Ammon's horn (tissue), 1 donor: ENCODE data around the gene BCAR3.
"Not testable (repeated sequence)": the region's sequence is repeated elsewhere in the genome, so short reads cannot be mapped to it uniquely, and the experiment has no call there.

ENCODE experiments used
- DNase-seq: peaks from one replicate; pipeline ENCODE4 v3.0.0-alpha.2; 2016; ENCODE audit warnings: low spot score

Gene BCAR3

DNA sequence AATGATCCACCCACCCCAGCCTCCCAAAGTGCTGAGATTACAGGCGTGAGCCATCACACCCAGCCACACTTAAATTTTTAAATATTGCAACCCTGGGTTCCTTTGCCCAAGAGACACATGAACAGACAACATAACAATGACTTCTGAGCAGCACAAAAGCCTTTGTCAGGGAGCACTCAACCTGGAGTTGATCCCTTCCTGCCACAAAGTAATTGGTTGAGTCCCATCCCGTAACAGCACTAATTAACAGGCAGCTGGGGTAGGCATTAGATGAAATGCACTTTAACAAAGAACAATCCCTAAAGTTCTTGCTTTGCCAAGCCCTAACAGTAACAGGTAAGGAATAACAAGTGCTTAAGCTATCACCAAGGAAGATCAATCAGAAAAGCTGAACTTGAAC is 5.9 kb upstream of the BCAR3 start:
- no peak for DNase-seq

DNA sequence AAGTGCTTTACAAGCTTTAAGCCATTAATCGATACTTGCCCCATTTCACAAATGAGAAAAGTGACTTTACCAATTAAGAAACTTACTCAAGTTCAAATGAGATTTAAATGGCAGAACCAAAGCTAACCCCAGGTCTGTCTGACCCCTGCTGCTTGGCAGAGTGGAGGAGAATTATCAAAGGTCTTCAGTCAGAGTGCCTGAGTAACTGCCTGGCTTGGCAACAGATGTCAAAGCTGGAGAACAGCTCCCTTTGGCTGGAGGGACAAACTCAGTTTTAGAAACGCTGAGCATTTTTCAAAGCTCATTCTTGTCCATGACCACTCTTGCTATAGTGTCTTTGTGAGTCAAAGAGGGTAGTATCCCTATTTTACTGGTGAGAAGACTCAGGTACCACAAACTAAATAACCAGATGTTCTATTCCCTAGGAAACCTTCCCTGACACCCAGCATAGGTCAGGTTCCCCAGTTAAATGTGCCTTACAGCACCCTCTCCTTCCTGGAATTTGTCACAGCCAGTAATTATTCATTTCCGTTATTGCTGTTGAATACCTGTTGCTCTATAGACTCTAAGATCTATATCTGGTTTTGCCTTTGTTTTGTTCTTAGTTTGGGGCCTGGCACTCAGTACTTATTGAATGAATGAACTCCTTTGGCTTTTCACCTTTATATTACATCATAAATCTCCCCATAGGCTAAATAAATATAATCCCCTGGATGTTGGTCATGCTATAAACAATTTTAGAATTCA is 5.0 kb upstream of the BCAR3 start:
- no peak for DNase-seq

DNA sequence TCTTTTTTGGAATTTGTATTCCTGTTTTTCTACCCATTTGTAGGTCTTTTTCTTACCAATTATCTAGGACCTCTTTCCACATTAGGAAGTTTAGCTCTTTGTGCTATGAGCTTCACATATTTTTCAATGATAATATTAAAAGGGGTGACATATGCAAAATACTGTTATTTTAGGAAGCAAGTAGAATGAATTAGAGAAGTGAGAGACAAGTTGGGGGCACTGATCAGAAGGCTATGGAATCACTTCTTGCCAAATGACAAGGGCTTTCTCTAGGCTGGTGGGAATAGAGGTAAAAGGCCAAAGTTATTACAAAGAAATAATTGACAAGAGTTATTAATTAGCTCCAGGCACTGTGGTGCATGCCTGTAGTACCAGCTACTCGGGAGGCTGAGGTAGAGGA is 4.3 kb upstream of the BCAR3 start:
- no peak for DNase-seq

DNA sequence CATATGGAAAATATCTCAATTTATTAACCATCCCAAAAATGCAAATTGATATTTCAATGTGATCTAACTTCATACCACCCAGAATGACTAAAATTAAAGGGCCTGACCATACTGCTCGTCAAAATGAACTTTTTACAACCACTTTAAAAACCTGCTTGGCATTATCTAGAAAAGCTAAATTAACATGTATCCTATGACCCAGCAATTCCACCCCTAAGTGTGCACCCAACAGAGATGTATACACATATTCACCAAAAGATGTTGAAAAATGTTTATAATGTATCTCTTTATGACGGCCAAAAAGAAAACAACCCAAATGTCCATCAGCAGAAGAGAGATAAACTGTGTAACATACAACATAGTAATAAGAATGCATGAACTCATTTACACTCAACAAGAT is 1.6 kb upstream of the BCAR3 start:
- DNase-seq, result no peak

DNA sequence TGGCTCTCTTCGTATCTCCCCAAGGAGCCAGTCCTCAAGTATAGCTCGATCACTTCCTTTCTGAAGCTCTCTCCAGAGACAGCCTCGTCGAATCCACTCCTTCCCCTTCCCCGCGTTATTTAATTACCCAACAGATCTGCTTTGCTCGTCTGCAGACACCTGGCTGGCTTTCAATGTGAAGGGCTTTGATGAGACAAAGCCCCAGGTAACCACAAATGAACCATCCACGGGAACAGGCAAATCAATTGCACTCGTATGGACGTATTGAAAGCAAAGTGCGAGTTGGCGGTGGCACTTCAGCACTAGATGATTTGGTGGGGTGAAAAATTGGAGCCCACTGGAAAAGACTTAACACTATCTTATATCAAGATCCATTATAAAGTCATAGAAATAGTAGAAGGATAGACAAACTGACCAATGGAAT is 364 bp upstream of the BCAR3 start:
- no peak for DNase-seq

DNA sequence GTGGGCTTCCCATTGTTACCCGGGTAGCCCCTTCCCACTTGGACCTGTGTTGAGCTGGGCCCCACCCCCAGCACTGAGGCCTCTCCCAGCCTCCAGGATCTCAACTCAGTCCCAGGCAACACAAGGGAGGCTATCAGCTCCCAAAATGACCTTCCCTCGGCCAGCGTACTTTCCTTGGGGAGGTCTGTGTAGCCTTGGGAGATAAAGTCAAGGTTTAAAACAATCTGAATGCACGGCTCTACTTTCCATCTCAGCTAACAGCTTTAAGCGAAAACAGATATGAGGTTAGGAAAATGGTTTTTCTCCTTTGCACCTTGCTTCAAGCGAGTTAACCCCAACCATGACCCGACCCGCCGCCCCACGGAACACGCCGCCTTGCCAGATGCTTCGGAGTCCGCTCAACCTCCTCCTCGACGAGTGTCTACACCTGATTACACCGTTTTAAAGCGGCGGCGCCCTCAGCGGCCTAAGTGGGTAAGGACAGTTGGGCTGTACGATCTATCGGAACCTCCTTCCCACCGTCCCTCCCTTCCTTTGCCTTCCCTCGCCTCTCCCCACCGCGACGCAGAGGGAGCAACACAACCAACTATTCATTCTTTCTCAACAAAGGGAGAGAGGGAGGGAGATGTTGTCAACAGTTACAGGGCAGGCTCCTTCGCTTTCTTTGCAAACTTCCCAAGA is 1.1 kb downstream of the BCAR3 start:
- peak; percentile 87 for DNase-seq

DNA sequence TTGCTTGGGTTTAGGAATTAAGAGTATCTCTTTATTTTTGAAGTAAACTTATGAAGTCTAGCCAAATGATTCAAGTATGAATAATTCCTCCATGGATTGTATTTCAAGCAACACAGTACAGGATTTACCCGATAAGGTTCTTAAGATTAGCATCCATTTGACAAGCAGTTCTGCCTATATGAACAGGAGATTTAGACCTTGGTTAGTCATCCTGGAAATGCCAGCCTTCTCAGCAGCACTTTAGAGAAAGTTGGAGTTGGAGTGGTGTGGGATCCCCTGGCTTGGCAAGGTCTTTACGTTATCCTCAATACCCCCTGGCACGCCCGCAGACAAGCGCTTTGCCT is 1.6 kb downstream of the BCAR3 start:
- no peak for DNase-seq

DNA sequence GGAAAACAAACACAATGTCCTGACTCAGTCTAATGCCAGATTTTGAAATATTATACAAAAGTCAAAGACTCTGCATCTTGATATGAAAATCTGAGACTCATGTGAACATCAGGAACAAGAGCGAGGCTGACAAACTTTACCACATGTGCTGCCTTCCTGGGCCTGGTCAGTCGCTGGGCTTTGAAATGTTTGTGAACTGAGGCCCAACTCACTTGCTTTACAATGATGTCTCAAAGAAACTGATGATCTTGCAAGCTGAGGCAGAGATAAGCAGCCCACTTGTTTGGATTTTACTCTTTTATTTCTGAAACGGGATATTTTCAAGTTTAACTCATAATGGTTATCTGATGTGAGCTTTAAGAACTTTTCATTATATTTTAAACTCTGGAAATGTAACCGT is 2.1 kb downstream of the BCAR3 start:
- DNase-seq, result no peak

DNA sequence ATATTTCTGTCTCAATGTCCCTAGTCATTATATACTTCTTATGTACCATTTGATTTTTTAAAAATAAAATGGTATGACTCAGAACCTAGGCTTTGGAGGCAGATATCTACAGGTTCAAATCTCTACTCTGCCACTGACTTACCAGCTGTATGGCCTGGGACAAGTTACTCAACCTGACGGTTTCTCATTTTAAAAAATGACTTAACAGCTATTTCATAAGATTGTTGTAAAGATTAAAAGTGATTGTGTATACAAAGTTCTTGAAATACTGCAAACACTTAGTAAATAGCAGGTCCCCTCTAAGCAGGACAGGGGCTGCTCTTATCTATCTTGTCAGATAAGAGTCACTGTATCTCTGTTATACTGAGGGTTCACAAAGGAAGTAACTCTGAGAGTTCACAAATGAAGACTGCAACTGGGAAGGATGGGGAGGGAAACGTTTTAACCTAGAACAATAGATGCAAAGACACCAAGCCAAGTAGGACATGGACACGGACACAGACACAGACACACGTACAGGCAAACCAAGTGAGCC is 2.6 kb downstream of the BCAR3 start:
- no peak for DNase-seq

DNA sequence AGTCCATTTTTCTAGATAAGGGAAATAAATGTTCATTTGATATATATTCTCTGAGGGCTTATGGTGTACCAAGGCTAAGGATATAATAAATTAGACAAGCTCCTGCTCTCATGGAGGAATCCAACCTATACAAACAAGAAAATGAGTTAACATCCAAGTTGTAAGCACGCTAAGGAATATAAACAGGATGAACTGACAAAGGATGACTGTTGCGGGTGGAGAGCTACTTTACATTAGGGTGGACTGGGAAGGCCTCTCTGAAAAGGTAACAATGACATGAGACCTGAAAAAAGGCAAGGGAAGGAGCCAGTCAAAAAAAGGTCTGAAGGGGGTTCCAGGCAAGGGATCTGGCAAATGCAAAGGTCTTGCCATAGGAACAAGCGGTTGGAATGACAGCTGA is 3.1 kb downstream of the BCAR3 start:
- no peak for DNase-seq

DNA sequence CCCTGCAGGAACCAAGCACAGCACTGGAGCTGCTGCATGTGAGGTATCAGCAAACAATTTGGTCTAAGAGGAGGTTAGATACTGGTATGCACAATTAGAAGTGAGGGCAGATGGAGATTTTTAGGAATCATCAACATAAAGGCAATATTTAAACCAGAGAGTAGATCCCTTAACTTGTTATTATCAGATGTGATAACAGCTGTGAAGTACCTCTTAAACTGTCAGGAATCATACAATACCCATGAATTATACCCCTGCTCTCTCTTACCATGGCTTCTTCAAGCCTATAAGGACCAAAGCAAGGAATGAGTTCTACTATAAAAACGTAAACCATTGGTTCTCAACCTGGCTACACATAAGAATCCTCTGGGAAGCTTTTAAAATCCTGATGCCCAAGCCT is 3.9 kb downstream of the BCAR3 start:
- no peak for DNase-seq

DNA sequence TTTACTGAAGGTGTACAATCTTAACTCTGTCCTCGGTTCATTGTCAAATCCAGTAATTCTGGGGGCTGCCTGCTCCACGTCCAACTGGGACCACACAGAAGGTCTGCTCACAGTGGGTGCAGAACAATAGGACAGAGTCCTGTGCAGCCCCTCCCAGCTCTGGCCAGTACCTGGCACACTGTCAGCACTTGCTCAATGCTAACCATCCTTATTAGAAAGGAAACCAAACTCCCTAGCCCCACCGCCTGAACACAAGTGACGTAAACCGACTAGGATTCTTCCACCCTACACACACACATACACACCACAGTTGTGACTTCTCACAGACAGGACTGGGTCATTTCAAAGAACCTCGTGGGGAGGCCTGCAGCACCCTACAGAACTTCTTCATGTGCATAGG is 5.2 kb downstream of the BCAR3 start:
- DNase-seq, result no peak

DNA sequence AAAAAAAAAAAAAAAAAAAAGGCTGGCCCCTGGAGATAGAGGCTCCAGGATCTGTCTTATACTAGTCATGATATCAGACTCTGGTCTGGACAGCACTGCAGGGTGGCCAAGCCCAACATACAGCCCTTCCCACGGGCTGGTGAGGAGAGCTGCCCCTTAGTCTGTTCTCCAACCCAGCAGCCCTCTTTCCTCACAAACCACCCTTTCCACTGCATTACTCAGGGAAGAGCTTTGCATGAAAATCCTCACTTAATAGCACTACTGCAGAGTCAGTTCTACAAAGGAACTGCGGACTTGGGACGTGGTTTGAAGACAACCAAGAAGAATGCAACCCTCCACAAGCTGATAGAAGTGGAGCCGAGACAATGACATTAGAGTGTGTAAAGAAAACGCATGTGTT is 5.7 kb downstream of the BCAR3 start:
- DNase-seq, result no peak

DNA sequence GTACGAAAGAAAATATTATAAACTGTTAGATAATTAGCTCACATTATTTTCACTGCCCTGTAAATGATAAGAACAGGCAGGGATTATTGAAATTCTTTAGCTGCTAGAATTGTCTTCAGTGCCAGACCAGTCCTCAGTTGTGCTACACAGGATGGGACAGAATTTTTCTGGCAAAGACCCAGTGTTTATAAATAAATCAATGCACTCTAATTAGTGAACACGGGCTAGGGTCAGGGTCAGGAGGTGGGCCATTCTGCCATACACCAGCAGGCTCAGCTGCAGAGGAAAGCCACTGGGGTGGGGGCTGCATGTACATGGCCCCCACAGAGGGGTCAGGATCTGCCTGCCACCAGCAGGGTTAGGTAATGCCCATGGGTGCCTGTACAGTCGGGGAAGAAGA is 6.4 kb downstream of the BCAR3 start:
- no peak for DNase-seq

DNA sequence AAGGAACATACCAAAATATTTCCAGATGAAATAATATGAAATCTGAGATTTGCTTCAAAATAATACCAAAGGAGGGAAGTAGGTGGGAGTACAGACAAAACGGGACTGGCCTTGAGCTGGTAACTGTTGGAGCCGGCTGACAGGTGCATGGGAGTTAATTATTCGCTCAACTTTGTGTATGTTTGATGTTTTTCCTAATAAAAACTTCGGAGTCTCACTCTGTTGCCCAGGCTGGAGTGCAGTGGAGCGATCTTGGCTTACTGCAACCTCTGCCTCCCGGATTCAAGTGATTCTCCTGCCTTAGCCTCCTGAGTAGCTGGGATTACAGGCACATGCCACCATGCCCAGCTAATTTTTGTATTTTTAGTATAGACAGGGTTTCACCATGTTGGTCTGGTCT is 7.6 kb downstream of the BCAR3 start:
- not testable (repeated sequence) for DNase-seq

DNA sequence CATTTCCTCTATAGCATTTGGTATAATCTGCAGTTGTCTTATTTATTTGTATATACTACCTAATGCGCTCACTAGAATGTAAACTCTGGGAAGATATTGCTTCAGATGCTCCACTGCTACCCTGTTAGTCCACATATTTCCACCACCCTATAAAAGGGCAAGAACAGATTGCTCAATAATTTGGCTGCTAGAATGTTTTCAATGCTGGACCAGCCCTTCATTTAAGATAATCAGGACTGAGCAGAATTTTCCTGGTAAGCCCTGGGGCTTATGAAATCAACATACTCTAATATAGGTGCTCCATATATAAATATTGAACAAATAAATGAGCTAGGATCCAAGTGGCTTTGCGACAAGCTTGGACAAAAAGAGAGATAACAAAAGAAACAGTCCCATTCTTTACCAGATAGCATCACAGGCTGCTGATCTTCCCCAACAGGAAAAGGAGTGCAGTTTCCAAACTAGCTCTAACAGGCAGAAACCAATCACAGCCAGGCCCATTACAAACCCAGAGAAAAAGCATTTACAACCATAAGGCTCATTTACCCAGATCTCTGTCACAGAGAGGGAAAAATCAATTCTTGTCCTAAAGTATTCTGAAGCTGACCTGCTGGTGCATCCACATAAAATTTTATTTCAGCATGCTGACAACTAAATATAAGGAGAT is 8.3 kb downstream of the BCAR3 start:
- no peak for DNase-seq

DNA sequence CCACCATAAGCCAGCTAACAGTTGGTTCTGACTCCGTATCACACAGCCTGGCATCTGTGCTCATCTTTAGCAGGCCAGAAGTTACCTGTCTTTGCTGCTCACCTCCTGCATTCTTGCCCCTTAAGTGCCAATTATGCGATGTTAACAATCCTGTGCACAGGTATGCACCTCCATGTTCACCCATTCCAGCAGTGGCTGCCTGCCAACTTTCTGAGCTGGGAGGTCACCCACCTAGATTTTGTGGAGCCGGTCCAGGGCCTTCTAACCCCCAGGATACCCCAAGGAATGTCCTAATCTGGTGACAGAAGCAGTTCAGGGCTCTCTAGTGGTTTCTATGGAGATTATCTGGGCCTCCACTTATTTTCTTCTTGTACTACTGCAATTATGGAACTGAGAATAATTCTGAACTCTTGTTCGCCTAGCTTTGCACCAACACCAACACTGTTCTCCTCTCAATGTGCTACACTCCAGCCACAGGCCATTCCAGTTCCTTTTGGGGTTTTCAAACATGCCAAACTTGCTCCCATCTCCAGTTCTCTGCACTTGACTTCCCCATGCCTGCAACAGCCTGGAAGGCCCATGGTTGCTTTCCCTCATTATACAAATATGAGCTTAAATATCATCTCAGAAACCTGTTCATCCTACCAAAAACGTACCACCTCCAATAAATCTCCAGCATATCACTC is 9.0 kb downstream of the BCAR3 start:
- no peak for DNase-seq

DNA sequence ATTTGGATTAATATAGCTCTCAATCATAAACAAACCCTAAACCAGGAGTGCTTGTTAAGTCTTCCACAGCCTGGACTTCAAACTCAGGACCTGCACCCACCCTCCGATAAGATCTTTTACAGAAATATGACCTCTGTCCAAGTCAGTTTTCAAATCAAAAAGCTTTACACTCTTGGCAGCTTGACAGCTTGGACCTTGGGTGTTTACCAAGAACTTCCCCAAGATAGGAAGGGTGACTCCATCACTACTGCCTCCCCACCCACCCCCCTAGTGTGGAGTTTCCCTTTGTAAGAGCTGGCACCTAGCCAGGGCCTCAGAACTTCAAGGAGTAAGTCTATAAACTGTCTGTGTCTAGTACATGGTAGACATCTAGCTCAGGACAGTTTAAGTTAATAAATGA is 9.6 kb downstream of the BCAR3 start:
- DNase-seq, result no peak

DNA sequence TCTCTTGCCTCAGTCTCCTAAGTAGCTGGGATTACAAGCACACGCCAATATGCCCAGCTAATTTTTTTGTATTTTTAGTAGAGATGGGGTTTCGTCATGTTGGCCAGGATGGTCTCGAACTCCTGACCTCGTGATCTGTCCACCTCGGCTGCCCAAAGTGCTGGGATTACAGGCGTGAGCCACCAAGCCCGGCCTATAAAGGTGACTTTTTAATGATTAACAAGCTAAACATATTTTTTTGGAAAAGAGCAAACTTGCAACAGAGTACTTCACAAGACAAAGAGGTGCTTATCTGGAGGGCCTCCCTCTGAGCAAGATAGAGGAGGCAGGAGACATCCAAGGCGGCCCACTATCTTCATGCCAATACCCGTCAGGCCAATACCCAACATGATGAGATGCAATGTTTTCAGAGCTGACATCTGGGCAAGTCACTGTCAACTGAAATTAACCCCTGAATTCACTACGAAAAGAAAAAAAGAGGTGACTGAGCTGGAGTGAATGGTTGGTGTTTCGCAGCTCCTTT is 10.5 kb downstream of the BCAR3 start:
- no peak for DNase-seq

DNA sequence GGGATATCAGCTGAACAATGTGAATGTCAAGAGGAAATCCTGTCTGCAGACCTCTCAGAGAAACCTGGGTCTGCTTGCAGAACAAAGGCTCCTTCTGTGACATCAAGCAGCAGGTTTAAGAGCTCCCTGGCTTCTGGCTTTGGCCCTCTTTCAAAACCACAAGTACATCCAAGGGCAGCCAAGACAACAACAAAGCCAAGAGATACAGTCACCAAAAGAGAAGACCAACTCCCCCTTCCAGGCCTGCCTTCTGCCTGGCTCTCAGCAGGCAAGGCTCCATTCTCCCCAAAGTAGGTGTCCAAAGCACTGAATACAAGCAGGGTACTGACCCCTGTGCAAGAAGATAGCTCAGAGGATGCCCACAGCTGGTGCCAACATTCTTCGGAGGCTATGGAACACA is 11.5 kb downstream of the BCAR3 start:
- no peak for DNase-seq

DNA sequence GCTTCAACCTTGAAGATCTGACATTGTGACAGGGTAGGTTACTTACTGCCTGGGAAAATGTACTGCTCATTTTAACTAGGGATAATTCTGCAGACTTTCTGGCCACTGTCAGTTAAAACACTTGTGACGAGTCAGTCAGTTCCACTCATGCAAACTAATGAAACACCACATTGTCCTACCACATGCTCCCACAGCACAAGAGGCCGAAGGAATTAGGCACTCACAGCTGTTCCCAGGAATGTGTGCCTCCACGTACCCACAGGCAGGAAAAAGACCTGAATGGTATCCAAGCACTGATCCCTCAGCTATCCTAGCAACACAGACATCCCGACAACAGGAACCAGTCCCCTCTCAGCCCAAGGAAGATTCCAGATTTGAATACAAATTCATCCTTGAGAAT is 12.3 kb downstream of the BCAR3 start:
- DNase-seq, result peak; percentile 45

DNA sequence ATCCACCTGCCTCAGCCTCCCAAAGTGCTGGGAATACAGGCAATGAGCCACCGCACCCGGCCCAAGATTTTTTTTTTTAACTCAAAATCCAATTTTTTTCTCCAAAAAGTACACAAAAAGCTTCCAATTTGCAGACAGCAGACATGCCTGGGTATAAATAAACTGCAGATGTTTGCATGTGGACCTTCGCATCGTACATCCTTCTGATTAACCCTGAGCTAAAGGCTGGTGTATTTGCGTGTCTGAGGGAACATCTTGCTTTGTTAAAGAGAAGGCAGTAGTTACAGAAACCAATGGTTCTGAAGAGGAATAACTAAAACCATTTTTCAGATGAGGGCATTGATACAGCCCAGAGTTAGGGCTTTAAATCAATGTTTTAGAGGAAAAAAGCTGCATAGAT is 12.7 kb downstream of the BCAR3 start:
- no peak for DNase-seq
